Sciatic nerve (tissue), 1 donor: Measurements from ENCODE around the gene LARP6. TPM values are rescaled to one million over a fixed set of nuclear protein-coding genes. Genes with fewer than 3 reads are reported as not detected.

Experiments
- total RNA-seq: library from RNA; stranded (reverse); fragmentation: NEBNext Ultra II Directional; extraction: Animal tissue kit (Norgen Biotek cat#: 25700); gene quantifications from one replicate; pipeline ENCODE4 v1.2.1, GENCODE V29; 2021
- donor health status: DM: no; HTN: no; CAD: no.

Gene LARP6
- total RNA-seq, 1 donor from 2014 or later = 40.7 TPM

Other genes starting within 250 kb of the LARP6 start
- 251 TPM for gene UACA, start 90.6 kb downstream of the LARP6 start, total RNA-seq
- gene THAP10, start 38.3 kb upstream of the LARP6 start, total RNA-seq = 3.4 TPM
- 11.5 TPM for gene LRRC49, start 38.7 kb upstream of the LARP6 start, total RNA-seq